ENCODE results near the gene DALRD3. TPM values are rescaled to one million over a fixed set of nuclear protein-coding genes. Genes with fewer than 3 reads are reported as not detected.

Gene DALRD3
- total and polyA plus RNA-seq, 4 donors, result 8.8 to 42.4 (median 15.4) TPM

- H3K4me1 ChIP-seq (ENCODE audit: control insufficient read depth in 1 of 2, insufficient read depth in 2 of 2, low read length in 2 of 2), result no peaks in the 10 kb centered on the region
- H3K27ac ChIP-seq (ENCODE audit: low read depth in 1 of 2, low read length in 2 of 2), result no peak overlapping the region
- intact Hi-C loops (cut with DNase I), result loop anchor here in 1 of 2 donors (5.0 kb wide), 2 partner anchors 33 to 67 kb away; partner anchors contain the start of genes P4HTM and QRICH1
- ATAC-seq (ENCODE audit: low FRiP score) (no peak), DNase-seq (peak in 1 of 2 donors; percentile 55)
- no peaks in the 10 kb centered on the region for H3K9me3 ChIP-seq (ENCODE audit: control insufficient read depth, low read length)
- no peak overlapping the region for H3K4me3 ChIP-seq (ENCODE audit: low read length in 2 of 2)
- peaks cover 0 to 3% of the 10 kb centered on the region in 2 donors for H3K27me3 ChIP-seq (ENCODE audit: control insufficient read depth in 1 of 2, insufficient read depth in 2 of 2, low read length in 1 of 2)
- peaks cover 0 to 5% of the 10 kb centered on the region in 2 donors for H3K36me3 ChIP-seq (ENCODE audit: control insufficient read depth in 1 of 2, insufficient read depth in 2 of 2, low read length in 1 of 2)
- WGBS, 2 donors, result 58% methylated on average over 13 of the region's 13 CpGs
Measured at GRCh38 chr3:49025005-49025792, 6.8 kb upstream of the DALRD3 start.

- no peak overlapping the region for H3K27ac ChIP-seq (ENCODE audit: low read depth in 1 of 2, low read length in 2 of 2)
Measured at GRCh38 chr3:49024449-49024848, 6.1 kb upstream of the DALRD3 start.

GRCh38 chr3:49023775-49024174 lies 5.4 kb upstream of the DALRD3 start:
- H3K4me1 ChIP-seq (ENCODE audit: control insufficient read depth in 1 of 2, insufficient read depth in 2 of 2, low read length in 2 of 2), result no peaks in the 10 kb centered on the region

More at GRCh38 chr3:49024449-49024848, 6.1 kb upstream of the DALRD3 start:
- no peaks in the 10 kb centered on the region for H3K9me3 ChIP-seq (ENCODE audit: control insufficient read depth, low read length)
- 71 to 74% methylated on average over 5 of the region's 5 CpGs for WGBS, 2 donors
- intact Hi-C loops (cut with DNase I), result loop anchor here in 1 of 2 donors (5.0 kb wide), 1 partner anchor 37 kb away; no protein-coding TSS in a partner anchor
- H3K4me3 ChIP-seq (ENCODE audit: low read length in 2 of 2), result no peak overlapping the region
- H3K4me1 ChIP-seq (ENCODE audit: control insufficient read depth in 1 of 2, insufficient read depth in 2 of 2, low read length in 2 of 2), result no peaks in the 10 kb centered on the region
- peaks cover 0 to 3% of the 10 kb centered on the region in 2 donors for H3K27me3 ChIP-seq (ENCODE audit: control insufficient read depth in 1 of 2, insufficient read depth in 2 of 2, low read length in 1 of 2)
- peaks cover 0 to 5% of the 10 kb centered on the region in 2 donors for H3K36me3 ChIP-seq (ENCODE audit: control insufficient read depth in 1 of 2, insufficient read depth in 2 of 2, low read length in 1 of 2)
- DNase-seq (no peak), ATAC-seq (ENCODE audit: low FRiP score) (no peak)

GRCh38 chr3:49022688-49023171 lies 4.3 kb upstream of the DALRD3 start:
- H3K9me3 ChIP-seq (ENCODE audit: control insufficient read depth, low read length), result no peaks in the 10 kb centered on the region
- ATAC-seq (ENCODE audit: low FRiP score) (no peak), DNase-seq (peak in 1 of 2 donors; percentile 76)
- WGBS, 2 donors, result 25 to 29% methylated on average over 11 to 12 of the region's 12 CpGs
- H3K4me1 ChIP-seq (ENCODE audit: control insufficient read depth in 1 of 2, insufficient read depth in 2 of 2, low read length in 2 of 2), result no peaks in the 10 kb centered on the region
- H3K27ac ChIP-seq (ENCODE audit: low read depth in 1 of 2, low read length in 2 of 2), result peak overlapping the region in 1 of 2 donors; percentile 97
- H3K36me3 ChIP-seq (ENCODE audit: control insufficient read depth in 1 of 2, insufficient read depth in 2 of 2, low read length in 1 of 2), result peaks cover 0 to 5% of the 10 kb centered on the region in 2 donors
- peaks cover 0 to 1% of the 10 kb centered on the region in 2 donors for H3K27me3 ChIP-seq (ENCODE audit: control insufficient read depth in 1 of 2, insufficient read depth in 2 of 2, low read length in 1 of 2)
- H3K4me3 ChIP-seq (ENCODE audit: low read length in 2 of 2), result peak overlapping the region; percentile 83 to 85
- intact Hi-C loops (cut with DNase I), result loop anchor here in 1 of 2 donors (5.0 kb wide), 1 partner anchor 35 kb away; no protein-coding TSS in a partner anchor

More at GRCh38 chr3:49023775-49024174, 5.4 kb upstream of the DALRD3 start:
- Histone ChIP-seq H3K27me3 (ENCODE audit: control insufficient read depth in 1 of 2, insufficient read depth in 2 of 2, low read length in 1 of 2) (peaks cover 0 to 1% of the 10 kb centered on the region in 2 donors), H3K27ac (ENCODE audit: low read depth in 1 of 2, low read length in 2 of 2) (no peak overlapping the region), H3K36me3 (ENCODE audit: control insufficient read depth in 1 of 2, insufficient read depth in 2 of 2, low read length in 1 of 2) (peaks cover 0 to 5% of the 10 kb centered on the region in 2 donors), H3K4me3 (ENCODE audit: low read length in 2 of 2) (no peak overlapping the region), H3K9me3 (ENCODE audit: control insufficient read depth, low read length) (no peaks in the 10 kb centered on the region)
- intact Hi-C loops (cut with DNase I), result loop anchor here in 1 of 2 donors (5.0 kb wide), 1 partner anchor 36 kb away; no protein-coding TSS in a partner anchor
- WGBS, 2 donors, result 82 to 88% methylated on average over 4 of the region's 4 CpGs
- DNase-seq (peak in 1 of 2 donors; percentile 27), ATAC-seq (ENCODE audit: low FRiP score) (no peak)

GRCh38 chr3:49021813-49022687 lies 3.7 kb upstream of the DALRD3 start, which contains the start of gene NDUFAF3:
NDUFAF3 (plus strand) TSS chr3:49022121; CDS start chr3:49022145, 24 bp downstream.
- Histone ChIP-seq H3K4me3 (ENCODE audit: low read length in 2 of 2) (peak within 1 kb of the TSS; percentile 85 to 88), H3K36me3 (ENCODE audit: control insufficient read depth in 1 of 2, insufficient read depth in 2 of 2, low read length in 1 of 2) (peaks cover 0 to 5% of the 10 kb centered on the region in 2 donors), H3K27me3 (ENCODE audit: control insufficient read depth in 1 of 2, insufficient read depth in 2 of 2, low read length in 1 of 2) (peaks cover 0 to 1% of the 10 kb centered on the region in 2 donors), H3K4me1 (ENCODE audit: control insufficient read depth in 1 of 2, insufficient read depth in 2 of 2, low read length in 2 of 2) (no peaks in the 10 kb centered on the region), H3K9me3 (ENCODE audit: control insufficient read depth, low read length) (no peaks in the 10 kb centered on the region), H3K27ac (ENCODE audit: low read depth in 1 of 2, low read length in 2 of 2) (peak within 1 kb of the TSS; percentile 94 to 97)
- intact Hi-C loops (cut with DNase I), result loop anchor here in 1 of 2 donors (5.0 kb wide), 1 partner anchor 35 kb away; no protein-coding TSS in a partner anchor
- 0 to 1% methylated on average over 83 of the region's 83 CpGs for WGBS, 2 donors
- ATAC-seq (ENCODE audit: low FRiP score) (peak; percentile 94), DNase-seq (peak; percentile 96 to 98)

GRCh38 chr3:49021213-49021812 lies 2.9 kb upstream of the DALRD3 start:
- Histone ChIP-seq H3K36me3 (ENCODE audit: control insufficient read depth in 1 of 2, insufficient read depth in 2 of 2, low read length in 1 of 2) (peaks cover 0 to 5% of the 10 kb centered on the region in 2 donors), H3K4me3 (ENCODE audit: low read length in 2 of 2) (peak overlapping the region; percentile 85 to 88), H3K27ac (ENCODE audit: low read depth in 1 of 2, low read length in 2 of 2) (peak overlapping the region; percentile 89 to 97), H3K9me3 (ENCODE audit: control insufficient read depth, low read length) (no peaks in the 10 kb centered on the region), H3K4me1 (ENCODE audit: control insufficient read depth in 1 of 2, insufficient read depth in 2 of 2, low read length in 2 of 2) (no peaks in the 10 kb centered on the region), H3K27me3 (ENCODE audit: control insufficient read depth in 1 of 2, insufficient read depth in 2 of 2, low read length in 1 of 2) (peaks cover 0 to 1% of the 10 kb centered on the region in 2 donors)
- DNase-seq (peak; percentile 100), ATAC-seq (ENCODE audit: low FRiP score) (peak; percentile 94)
- 0% methylated on average over 56 to 60 of the region's 60 CpGs for WGBS, 2 donors
- intact Hi-C loops (cut with DNase I), result loop anchor here in 1 of 2 donors (5.0 kb wide), 1 partner anchor 34 kb away; no protein-coding TSS in a partner anchor

GRCh38 chr3:49020330-49021212 lies 2.2 kb upstream of the DALRD3 start:
- H3K27ac ChIP-seq (ENCODE audit: low read depth in 1 of 2, low read length in 2 of 2), result peak overlapping the region; percentile 38 to 69
- intact Hi-C loops (cut with DNase I), result loop anchor here in 1 of 2 donors (5.0 kb wide), 1 partner anchor 33 kb away; no protein-coding TSS in a partner anchor
- H3K4me1 ChIP-seq (ENCODE audit: control insufficient read depth in 1 of 2, insufficient read depth in 2 of 2, low read length in 2 of 2), result no peaks in the 10 kb centered on the region
- H3K36me3 ChIP-seq (ENCODE audit: control insufficient read depth in 1 of 2, insufficient read depth in 2 of 2, low read length in 1 of 2), result peaks cover 0 to 5% of the 10 kb centered on the region in 2 donors
- peak; percentile 24 for ATAC-seq (ENCODE audit: low FRiP score)
- H3K9me3 ChIP-seq (ENCODE audit: control insufficient read depth, low read length), result no peaks in the 10 kb centered on the region
- WGBS, 2 donors, result 1% methylated on average over 49 to 51 of the region's 51 CpGs
- H3K27me3 ChIP-seq (ENCODE audit: control insufficient read depth in 1 of 2, insufficient read depth in 2 of 2, low read length in 1 of 2), result peaks cover 0 to 1% of the 10 kb centered on the region in 2 donors
- H3K4me3 ChIP-seq (ENCODE audit: low read length in 2 of 2), result peak overlapping the region; percentile 12 to 48
- peak; percentile 81 to 88 for DNase-seq

Measured in aorta (tissue), 5 donors.